ENCODE results near the gene SLC7A1. TPM values are rescaled to one million over a fixed set of nuclear protein-coding genes. Genes with fewer than 3 reads are reported as not detected.

The SLC7A1 gene
- total and polyA plus RNA-seq, 2 of the 13 experiments (the other 11 are each of a cell fraction or from before 2014, with no cell fraction given) = 14.5 to 15.3 TPM

GRCh38 chr13:29569253-29570050 lies 26.0 kb downstream of the SLC7A1 start:
- Histone ChIP-seq H3K27ac (ENCODE audit: extremely low read length, insufficient read depth, low read length) (peak overlapping the region; percentile 38), H3K4me3 (replicated peaks in 1 of 3; ENCODE audit: insufficient read depth in 1 of 3, low read depth in 2 of 3, low read length in 3 of 3) (no peak overlapping the region; a peak in 1 of 6 replicates), H3K9ac (ENCODE audit: insufficient read depth, low read depth, low read length) (peak overlapping the region; percentile 3; the same call in 1 of the 2 replicates), H3K4me1 (ENCODE audit: insufficient read depth, low read length) (peaks cover 63% of the 10 kb centered on the region), H2AFZ (ENCODE audit: low read length) (no peak overlapping the region), H4K20me1 (ENCODE audit: insufficient read depth, low read length) (peaks cover 45% of the 10 kb centered on the region), H3K4me2 (ENCODE audit: low read depth, low read length) (peak overlapping the region; percentile 60), H3K36me3 (replicated peaks in 1 of 2; ENCODE audit: control insufficient read depth in 1 of 2, insufficient read depth in 2 of 2, low read length in 2 of 2) (no peaks in the 10 kb centered on the region; a peak in 1 of 5 replicates), H3K27me3 (ENCODE audit: control insufficient read depth in 1 of 2, insufficient read depth in 2 of 2, low read length in 2 of 2) (no peaks in the 10 kb centered on the region), H3K79me2 (ENCODE audit: insufficient read depth, low read length) (peaks cover 95% of the 10 kb centered on the region), H3K9me3 (ENCODE audit: low read length) (no peaks in the 10 kb centered on the region)
- TF ChIP-seq SOX13 (IDR thresholded peaks at IDR 0.05) (no peak), SOX13 (CRISPR knock-in tag; conservative IDR thresholded peaks at IDR 0.05 in 1 of 2, IDR thresholded peaks at IDR 0.05 in 1 of 2) (peak in 1 of 2 experiments; percentile 18; a peak in 1 of 4 replicates), CENPX (CRISPR knock-in tag; IDR thresholded peaks at IDR 0.05) (no peak), ZNF609 (CRISPR knock-in tag; IDR thresholded peaks at IDR 0.05; ENCODE audit: borderline replicate concordance) (0 out of 2 replicates have a peak, but pooled peaks have one; percentile 35), SAP130 (CRISPR knock-in tag; IDR thresholded peaks at IDR 0.05; ENCODE audit: low read depth) (0 out of 2 replicates have a peak, but pooled peaks have one; percentile 17)
- in situ Hi-C loops (cut with HindIII; ENCODE audit: extremely low pct_ligation_motif_present, low pct_unique_long_range_greater_than_20kb) = no loop called here
- ATAC-seq = peak; percentile 46
- WGBS (ENCODE audit: low lambda C conversion rate) = 29% methylated on average over 7 of the region's 8 CpGs
- ChIA-PET POLR2A (interaction anchor here (0.9 kb wide), 1 partner anchor 10 kb away, joined by 3 read pairs; no protein-coding TSS in a partner anchor), CTCF (ENCODE audit: low intra/inter-chr PET ratio, low total read pairs) (no interaction called here)
- intact Hi-C loops (cut with micrococcal nuclease; ENCODE audit: unreplicated experiment) = no loop called here
- no peak for FAIRE-seq
- DNase-seq (ENCODE audit: low spot score) = peak; percentile 44
- BruUV-seq (replicated peaks) = no TSS peak
